Left lobe of liver (tissue), 2 donors: ENCODE data around the gene PRXL2C. TPM values are rescaled to one million over a fixed set of nuclear protein-coding genes. Genes with fewer than 3 reads are reported as not detected.

Source experiments
- ATAC-seq: fragments of 200-7000 bp; cut with Tn5 transposase; one replicate; pipeline ENCODE4 v1.9.1; 2020; ENCODE audit warnings: mild to moderate bottlenecking, moderate library complexity
- DNase-seq: peaks from one replicate; pipeline ENCODE4 v3.0.0-alpha.2; 2020; ENCODE audit warnings: low spot score
- total RNA-seq: library from RNA; stranded (reverse); gene quantifications from one replicate; pipeline ENCODE4 v1.2.1, GENCODE V29; 2021
- donor health status: DM: no; HTN: no; CAD: no; lungs with moderate emphysema.
- donor health status: DM: no; HTN: yes; CAD: no.

PRXL2C gene
- total RNA-seq, 1 donor from 2014 or later: 2.8 TPM

DNA sequence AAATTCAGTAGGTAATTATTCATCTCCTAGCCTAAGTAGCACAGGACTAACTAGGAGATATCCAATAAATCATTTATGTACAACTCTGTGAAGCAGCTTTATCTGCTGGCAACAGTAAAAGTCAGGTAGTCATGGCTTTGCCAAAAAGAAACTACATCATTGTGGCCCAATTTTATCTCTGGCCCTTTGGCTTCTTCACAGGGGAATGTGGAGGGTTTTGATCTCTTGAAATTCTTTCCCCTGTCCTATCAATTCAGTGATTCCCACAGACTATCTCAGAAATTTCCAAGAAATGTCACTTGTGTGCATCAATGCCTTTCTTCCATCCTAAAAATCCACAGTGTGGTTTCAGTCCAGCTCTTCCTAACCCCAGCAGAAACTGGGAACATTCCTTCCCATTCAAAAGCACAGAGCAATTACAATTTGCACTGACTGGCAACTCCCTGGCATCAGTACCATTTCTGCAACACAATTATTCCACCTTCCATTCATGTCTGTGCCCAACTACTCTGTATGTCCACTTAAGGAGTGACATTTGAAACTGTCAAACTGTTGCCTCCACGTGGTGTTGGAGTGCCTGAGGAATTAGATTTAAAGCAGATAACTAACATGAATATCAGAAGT, 42.0 kb downstream of the PRXL2C start:
- DNase-seq: no peak
- peak; percentile 16 for ATAC-seq

GRCh38 chr9:96612105-96612965, 42.8 kb downstream of the PRXL2C start:
- DNase-seq (peak; percentile 93), ATAC-seq (peak; percentile 93)

DNA sequence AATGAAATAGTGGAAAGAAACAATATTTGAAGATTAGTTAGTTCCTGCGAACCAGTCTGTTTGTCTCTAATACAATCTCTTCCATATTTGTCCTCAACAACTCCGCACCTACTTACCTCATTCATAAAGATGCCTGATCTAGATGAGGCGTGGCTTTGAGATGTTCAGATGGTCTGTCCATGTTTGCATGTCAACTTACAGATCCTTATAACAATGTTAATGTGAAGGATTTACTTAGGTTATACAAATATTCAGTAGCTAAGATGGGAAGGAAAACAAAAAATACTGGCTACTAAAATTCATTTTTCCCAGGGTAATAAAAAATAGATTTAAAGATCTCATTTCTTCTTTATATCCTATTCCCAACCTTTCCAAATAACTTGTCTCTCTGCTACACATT, 43.8 kb downstream of the PRXL2C start:
- no peak for ATAC-seq
- DNase-seq: no peak

DNA sequence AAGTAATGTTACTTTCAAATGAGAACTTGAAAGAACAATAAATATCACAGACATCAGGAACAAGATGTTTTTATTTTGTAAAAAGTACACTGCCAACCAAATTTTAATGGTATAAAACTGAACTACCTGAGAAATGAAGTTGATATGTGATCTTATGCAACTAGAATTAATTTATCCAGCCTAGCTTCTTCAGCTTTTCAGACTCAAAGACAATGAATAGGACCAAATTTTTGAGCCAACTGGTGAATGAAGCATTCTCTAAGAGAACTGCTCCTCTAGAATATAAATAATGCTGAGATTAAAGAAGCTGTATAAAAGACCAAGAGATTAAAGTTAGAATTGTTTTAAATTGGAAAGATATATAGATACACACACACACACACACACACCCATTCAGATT, 45.4 kb downstream of the PRXL2C start:
- no peak for DNase-seq
- ATAC-seq: no peak

GRCh38 chr9:96607971-96608370, 47.1 kb downstream of the PRXL2C start:
- ATAC-seq (no peak), DNase-seq (no peak)

DNA sequence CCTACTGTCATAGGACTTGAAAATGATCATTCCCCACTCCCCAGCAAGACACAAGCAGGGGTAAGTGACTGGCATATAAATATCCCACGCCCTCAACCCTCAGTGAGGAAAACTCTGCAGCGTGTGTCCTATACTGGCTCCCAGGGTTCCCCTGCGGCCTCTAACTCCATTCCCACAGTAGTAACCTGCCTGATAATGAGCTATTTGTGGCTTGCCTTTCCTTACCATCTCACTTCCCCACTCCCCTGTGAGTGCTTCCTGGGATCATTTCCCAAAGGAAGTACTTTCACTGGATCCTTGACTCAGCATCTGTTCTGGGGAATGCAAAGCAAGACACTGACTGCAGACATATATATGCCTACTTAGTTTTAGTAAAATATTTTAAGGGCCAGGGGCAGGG, 49.8 kb downstream of the PRXL2C start:
- DNase-seq (no peak), ATAC-seq (no peak)

DNA sequence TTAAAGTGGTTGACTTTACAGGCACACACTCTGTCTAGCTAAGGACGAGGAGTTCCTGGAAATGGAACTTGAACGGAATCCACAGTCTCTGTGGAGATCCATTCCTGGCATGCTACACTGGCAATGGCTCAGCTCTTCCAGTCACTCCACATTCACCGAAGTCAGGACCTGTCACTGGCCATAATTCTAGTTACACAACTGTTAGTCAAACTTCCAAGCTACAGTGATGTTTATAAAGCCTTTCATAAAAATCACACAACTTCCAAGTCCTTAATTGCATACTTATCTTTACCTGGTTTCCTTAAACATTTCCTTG, 51.2 kb downstream of the PRXL2C start:
- DNase-seq (peak; percentile 80), ATAC-seq (peak; percentile 92)

DNA sequence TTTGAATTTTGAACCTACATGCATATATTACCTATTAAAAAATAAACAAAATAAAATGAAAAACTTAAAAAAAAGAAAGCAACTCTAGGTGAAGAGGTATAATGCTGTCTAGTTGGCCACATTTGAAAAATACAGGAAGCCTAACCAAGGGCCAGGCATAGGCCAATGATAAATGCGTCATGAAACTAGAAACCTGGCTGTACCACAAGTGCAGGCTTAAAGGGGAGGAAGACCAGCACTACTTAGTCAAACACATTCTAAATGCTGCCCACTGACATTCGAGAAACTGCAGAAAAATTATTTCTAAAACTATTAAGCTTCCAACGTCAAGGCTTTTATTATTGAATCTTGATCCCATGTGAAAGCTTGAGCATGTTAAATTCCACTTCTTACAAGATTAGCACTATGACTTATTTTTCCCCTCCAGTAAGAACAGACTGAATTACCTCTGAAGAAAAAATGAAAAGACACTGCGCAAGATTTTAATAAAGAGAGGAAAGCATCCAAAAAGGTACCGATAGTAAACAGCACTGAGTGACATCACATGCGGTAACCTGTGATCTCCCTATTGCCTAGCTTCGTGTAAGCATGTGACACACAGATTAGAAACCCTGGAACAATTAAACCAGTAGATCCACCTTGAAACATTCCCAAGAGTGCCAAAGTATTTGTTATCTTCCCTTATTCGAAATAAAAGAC, 51.7 kb downstream of the PRXL2C start:
- DNase-seq (no peak), ATAC-seq (peak; percentile 71)

DNA sequence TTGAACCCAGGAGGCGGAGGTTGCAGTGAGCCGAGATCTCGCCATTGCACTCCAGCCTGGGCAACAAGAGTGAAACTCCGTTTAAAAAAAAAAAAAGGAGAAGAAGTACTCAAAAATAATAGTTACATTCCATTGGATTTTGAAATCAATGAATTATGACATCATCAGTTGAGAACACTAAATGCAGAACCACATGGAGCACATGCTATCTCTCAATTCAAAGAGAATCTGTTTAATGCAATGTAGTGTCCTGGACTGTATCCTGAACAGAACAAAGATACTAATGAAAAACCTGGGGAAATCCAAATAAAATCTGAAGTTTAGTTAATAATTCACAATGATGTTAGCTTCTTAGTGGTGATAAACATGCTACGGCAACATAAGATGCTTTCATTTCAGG, 55.8 kb downstream of the PRXL2C start:
- DNase-seq: no peak
- peak; percentile 47 for ATAC-seq

DNA sequence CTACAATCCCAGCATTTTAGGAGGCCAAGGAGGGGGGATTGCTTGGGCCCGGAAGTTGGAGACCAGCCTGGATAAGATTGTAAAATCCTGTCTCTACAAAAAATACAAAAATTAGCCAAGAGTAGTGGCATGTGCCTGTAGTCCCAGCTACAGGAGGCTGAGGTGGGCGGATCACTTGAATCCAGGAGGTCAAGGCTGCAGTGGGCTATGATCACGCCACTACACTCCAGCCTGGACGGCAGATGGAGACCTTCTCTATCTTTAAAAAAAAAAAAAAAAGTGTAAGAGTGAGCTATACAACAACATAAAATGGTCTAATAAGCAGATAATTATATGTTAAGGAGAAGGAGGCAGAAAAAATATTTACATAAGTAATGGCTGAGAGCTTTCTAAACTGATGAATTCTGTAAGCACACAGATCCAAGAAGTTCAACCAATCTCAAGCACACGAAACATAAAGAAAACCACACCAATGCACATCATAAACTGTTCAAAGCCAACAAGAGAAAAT, 58.5 kb downstream of the PRXL2C start:
- ATAC-seq (no peak), DNase-seq (no peak)

Other genes with a start within 250 kb of the PRXL2C start
- gene ZNF367, start 236.9 kb downstream of the PRXL2C start, total RNA-seq: 1.0 TPM
- gene HABP4, start 205.1 kb downstream of the PRXL2C start, total RNA-seq: 2.4 TPM
- gene CDC14B, start 35.5 kb downstream of the PRXL2C start, total RNA-seq: 29.0 TPM
- 3.7 TPM for gene ZNF510, start 122.8 kb upstream of the PRXL2C start, total RNA-seq
- 3.5 TPM for gene ZNF782, start 199.2 kb upstream of the PRXL2C start, total RNA-seq